Gastroesophageal sphincter (tissue), 3 donors: ENCODE data around the gene MGAT3.

ENCODE experiments used
- EP300 ChIP-seq: sonication (generic); formaldehyde crosslinking; IDR thresholded peaks from one replicate; pipeline ENCODE4 v1.6.1; 2017; ENCODE audit warnings: antibody characterized with exemption, mild to moderate bottlenecking
- POLR2A ChIP-seq, 2 donors: fragments of 450-650 bp; IDR thresholded peaks; one replicate each; pipeline ENCODE4 v1.6.1; 2017; ENCODE audit warnings: antibody characterized with exemption in 2 of 2, mild to moderate bottlenecking in 2 of 2, moderate library complexity in 1 of 2
- POLR2AphosphoS5 ChIP-seq: sonication (generic); formaldehyde crosslinking; IDR thresholded peaks from one replicate; pipeline ENCODE4 v1.6.1; 2017; ENCODE audit warnings: antibody characterized with exemption
- TF ChIP-seq, protein P1 (sequence below), 4 experiments: fragments of 200-600 bp in 2 of 4; fragments of 450-650 bp in 2 of 4; sonication (generic) in 1 of 4; IDR thresholded peaks; one replicate each; pipeline ENCODE4 v1.5.1; 2017 to 2019; ENCODE audit warnings: antibody characterized with exemption in 4 of 4, mild to moderate bottlenecking in 2 of 4, moderate library complexity in 2 of 4

DNA sequence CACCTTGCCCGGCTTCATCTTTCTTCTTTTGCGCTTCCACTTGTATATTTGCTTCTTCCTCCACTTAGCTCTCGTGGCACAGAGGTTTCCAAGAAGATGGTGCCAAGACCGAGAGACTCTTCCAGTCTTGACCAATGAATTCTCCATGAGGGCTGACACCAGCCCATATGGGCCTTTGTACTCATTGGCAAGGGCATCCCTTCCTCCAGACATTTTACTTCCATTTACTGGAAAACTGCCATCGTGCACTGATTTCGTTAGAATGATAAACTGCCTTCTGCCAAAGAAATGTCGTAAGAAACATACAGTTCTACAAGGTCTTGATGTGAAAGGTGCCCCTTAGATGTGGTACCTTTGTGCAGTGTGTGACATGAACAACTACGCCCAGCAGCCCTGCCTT is 40.6 kb downstream of the MGAT3 start:
- TF ChIP-seq POLR2AphosphoS5 (no peak), POLR2A (IDR thresholded peaks at IDR 0.05) (no peak), EP300 (no peak)
- TF ChIP-seq, protein P1, sequence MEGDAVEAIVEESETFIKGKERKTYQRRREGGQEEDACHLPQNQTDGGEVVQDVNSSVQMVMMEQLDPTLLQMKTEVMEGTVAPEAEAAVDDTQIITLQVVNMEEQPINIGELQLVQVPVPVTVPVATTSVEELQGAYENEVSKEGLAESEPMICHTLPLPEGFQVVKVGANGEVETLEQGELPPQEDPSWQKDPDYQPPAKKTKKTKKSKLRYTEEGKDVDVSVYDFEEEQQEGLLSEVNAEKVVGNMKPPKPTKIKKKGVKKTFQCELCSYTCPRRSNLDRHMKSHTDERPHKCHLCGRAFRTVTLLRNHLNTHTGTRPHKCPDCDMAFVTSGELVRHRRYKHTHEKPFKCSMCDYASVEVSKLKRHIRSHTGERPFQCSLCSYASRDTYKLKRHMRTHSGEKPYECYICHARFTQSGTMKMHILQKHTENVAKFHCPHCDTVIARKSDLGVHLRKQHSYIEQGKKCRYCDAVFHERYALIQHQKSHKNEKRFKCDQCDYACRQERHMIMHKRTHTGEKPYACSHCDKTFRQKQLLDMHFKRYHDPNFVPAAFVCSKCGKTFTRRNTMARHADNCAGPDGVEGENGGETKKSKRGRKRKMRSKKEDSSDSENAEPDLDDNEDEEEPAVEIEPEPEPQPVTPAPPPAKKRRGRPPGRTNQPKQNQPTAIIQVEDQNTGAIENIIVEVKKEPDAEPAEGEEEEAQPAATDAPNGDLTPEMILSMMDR (IDR thresholded peaks at IDR 0.05): no peak
